ENCODE data around the gene KCNMA1.

GRCh38 chr10:77363210-77363609 is 274.4 kb downstream of the KCNMA1 start:
- no peak for TF ChIP-seq CTCF (IDR thresholded peaks at IDR 0.05)
- TF ChIP-seq POLR2AphosphoS5 (IDR thresholded peaks at IDR 0.05) = no peak
- TF ChIP-seq EP300 (IDR thresholded peaks at IDR 0.05) = no peak
